ENCODE results near the gene LILRB2.

LILRB2 gene

DNA sequence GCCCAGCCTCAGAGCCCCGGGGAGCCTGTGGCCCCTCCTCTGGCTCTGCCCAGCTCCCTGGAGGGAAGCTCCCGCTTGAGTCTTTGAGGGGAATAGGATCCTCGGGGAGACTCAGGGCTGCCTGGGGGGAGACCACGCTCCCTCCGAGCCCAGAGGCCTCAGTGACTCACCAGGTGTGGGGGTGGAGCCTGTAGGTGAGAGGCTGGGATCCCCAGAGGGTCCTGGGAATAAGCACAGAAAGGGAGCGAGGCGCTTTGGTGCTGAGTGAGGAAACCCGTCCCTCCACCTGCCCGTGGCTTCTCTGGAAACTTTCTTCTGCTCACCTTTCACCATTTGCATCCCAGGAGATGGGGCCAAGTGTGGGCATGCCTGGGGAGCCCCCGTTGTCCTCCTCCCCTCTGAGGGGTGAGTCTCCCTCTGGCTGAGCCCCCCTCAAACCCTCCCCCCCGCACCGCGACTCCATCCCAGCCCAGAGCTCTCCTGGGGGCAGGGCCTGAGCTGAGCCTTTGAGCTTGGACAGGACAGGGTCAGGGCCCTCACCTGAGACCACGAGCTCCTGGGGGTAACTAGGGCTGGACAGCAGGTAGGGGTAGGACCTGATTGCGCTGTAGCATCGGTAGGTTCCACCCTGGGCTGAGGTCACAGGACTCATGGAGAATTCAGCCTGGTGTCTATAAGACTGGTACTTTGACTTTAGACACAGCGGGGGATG, 26.6 kb downstream of the LILRB2 start:
- 66% methylated on average over 16 of the region's 17 CpGs for WGBS
- Histone ChIP-seq H3K14ac (ENCODE audit: low read length in 2 of 2) (no peak overlapping the region), H4K8ac (ENCODE audit: low read length) (no peak overlapping the region)

DNA sequence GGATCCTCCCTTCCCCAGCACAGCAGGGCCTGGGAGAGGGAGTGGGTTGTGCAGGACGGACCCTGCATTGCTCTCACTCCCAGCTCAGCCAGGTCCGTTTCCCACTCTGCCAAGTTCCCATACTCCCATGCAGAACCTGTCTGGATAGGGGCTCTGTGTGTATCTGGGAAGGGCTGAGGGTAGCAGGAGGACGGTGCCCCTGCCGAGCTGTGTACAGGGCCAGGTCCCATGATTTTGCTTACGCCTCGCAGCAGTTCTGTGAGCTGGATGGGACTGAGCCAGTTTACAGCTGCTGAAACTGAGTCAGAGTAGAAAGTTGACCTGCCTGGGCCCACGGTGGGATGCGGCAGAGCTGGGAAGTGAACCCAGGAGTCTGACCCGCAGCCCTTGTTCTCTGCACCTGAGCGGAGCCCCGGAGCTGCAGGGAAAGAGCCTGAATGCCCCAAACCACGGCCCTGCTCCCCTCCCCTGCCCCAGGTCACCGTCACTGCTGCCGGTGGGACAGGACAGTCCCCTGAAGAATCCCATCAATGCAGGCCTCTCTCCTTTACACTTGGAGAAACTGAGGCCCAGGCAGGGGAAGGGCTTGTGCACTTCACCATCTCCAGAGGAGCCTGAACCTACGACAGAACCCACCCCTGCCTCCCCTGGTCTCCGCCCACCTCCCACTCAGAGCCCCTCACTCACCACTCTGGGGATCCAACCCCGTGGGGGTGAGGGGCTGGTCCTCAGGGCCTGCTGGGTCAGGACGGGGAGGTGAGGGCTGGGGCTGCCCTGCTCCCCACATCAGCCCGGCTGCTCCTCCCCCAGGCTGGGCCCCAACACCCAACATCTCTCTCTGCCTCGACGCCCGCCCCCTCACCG, 27.3 kb downstream of the LILRB2 start:
- H3K18ac ChIP-seq (ENCODE audit: low read depth in 1 of 2, low read length in 2 of 2) = no peak overlapping the region
- H2AK5ac ChIP-seq (ENCODE audit: low read length, severe bottlenecking) = no peak overlapping the region
- H3K9ac ChIP-seq (ENCODE audit: low read length) = no peak overlapping the region
- no peak overlapping the region for H3K4me3 ChIP-seq (ENCODE audit: insufficient read depth in 1 of 2, low read depth in 1 of 2, low read length in 2 of 2)
- peaks cover 21 to 54% of the 10 kb centered on the region in 2 experiments for H3K27me3 ChIP-seq (ENCODE audit: control insufficient read depth in 1 of 2, insufficient read depth in 1 of 2, low read length in 2 of 2)
- no peaks in the 10 kb centered on the region for H3K36me3 ChIP-seq (ENCODE audit: control insufficient read depth in 1 of 2, insufficient read depth in 2 of 2, low read depth in 1 of 2, low read length in 2 of 2)
- no peak overlapping the region for H2BK12ac ChIP-seq (ENCODE audit: low read length in 2 of 2)
- H3K79me1 ChIP-seq (replicated peaks; ENCODE audit: low read length, poor library complexity, severe bottlenecking) = no peaks in the 10 kb centered on the region
- no peak overlapping the region for H4K91ac ChIP-seq (ENCODE audit: low read length)
- DNase-seq = no peak
- no peak overlapping the region for H2BK5ac ChIP-seq (ENCODE audit: low read depth, low read length, poor library complexity, severe bottlenecking)
- no peak overlapping the region for H3K27ac ChIP-seq (ENCODE audit: low read length, poor library complexity, severe bottlenecking)
- H2BK120ac ChIP-seq (ENCODE audit: low read depth, low read length) = no peak overlapping the region
- H2BK15ac ChIP-seq (ENCODE audit: low read depth, poor library complexity, severe bottlenecking) = no peak overlapping the region
- H3K4ac ChIP-seq (ENCODE audit: low read depth in 1 of 2, low read length in 2 of 2) = no peak overlapping the region
- no peak overlapping the region for H3K14ac ChIP-seq (ENCODE audit: low read length in 2 of 2)
- H3K23ac ChIP-seq (ENCODE audit: low read length in 2 of 2) = no peak overlapping the region
- no peak overlapping the region for H2AFZ ChIP-seq (ENCODE audit: low read depth, low read length)
- no peak overlapping the region for H4K8ac ChIP-seq (ENCODE audit: low read length)
- WGBS = 83% methylated on average over 19 of the region's 23 CpGs
- H3K4me1 ChIP-seq (ENCODE audit: control insufficient read depth, insufficient read depth, low read depth, low read length) = no peaks in the 10 kb centered on the region
- H3K9me3 ChIP-seq (ENCODE audit: control insufficient read depth, low read length) = no peaks in the 10 kb centered on the region
- no peak overlapping the region for H3K4me2 ChIP-seq (ENCODE audit: low read length, poor library complexity, severe bottlenecking)

More for the DNA sequence above, 26.6 kb downstream of the LILRB2 start:
- no peak overlapping the region for H3K4me3 ChIP-seq (ENCODE audit: insufficient read depth in 1 of 2, low read depth in 1 of 2, low read length in 2 of 2)
- no peak overlapping the region for H3K18ac ChIP-seq (ENCODE audit: low read depth in 1 of 2, low read length in 2 of 2)
- no peak overlapping the region for H3K4me2 ChIP-seq (ENCODE audit: low read length, poor library complexity, severe bottlenecking)
- no peaks in the 10 kb centered on the region for H3K79me1 ChIP-seq (replicated peaks; ENCODE audit: low read length, poor library complexity, severe bottlenecking)
- no peak for DNase-seq
- H2AFZ ChIP-seq (ENCODE audit: low read depth, low read length) = no peak overlapping the region
- H3K27me3 ChIP-seq (ENCODE audit: control insufficient read depth in 1 of 2, insufficient read depth in 1 of 2, low read length in 2 of 2) = peaks cover 21 to 56% of the 10 kb centered on the region in 2 experiments
- no peak overlapping the region for H3K4ac ChIP-seq (ENCODE audit: low read depth in 1 of 2, low read length in 2 of 2)
- peak overlapping the region; percentile 50 for H2BK5ac ChIP-seq (ENCODE audit: low read depth, low read length, poor library complexity, severe bottlenecking)
- H2BK120ac ChIP-seq (ENCODE audit: low read depth, low read length) = no peak overlapping the region
- no peak overlapping the region for H3K27ac ChIP-seq (ENCODE audit: low read length, poor library complexity, severe bottlenecking)
- no peak overlapping the region for H3K23ac ChIP-seq (ENCODE audit: low read length in 2 of 2)
- no peak overlapping the region for H2BK12ac ChIP-seq (ENCODE audit: low read length in 2 of 2)
- no peaks in the 10 kb centered on the region for H3K4me1 ChIP-seq (ENCODE audit: control insufficient read depth, insufficient read depth, low read depth, low read length)
- no peaks in the 10 kb centered on the region for H3K9me3 ChIP-seq (ENCODE audit: control insufficient read depth, low read length)
- no peak overlapping the region for H4K91ac ChIP-seq (ENCODE audit: low read length)
- no peaks in the 10 kb centered on the region for H3K36me3 ChIP-seq (ENCODE audit: control insufficient read depth in 1 of 2, insufficient read depth in 2 of 2, low read depth in 1 of 2, low read length in 2 of 2)
- no peak overlapping the region for H2BK15ac ChIP-seq (ENCODE audit: low read depth, poor library complexity, severe bottlenecking)
- H3K9ac ChIP-seq (ENCODE audit: low read length) = no peak overlapping the region
- no peak overlapping the region for H2AK5ac ChIP-seq (ENCODE audit: low read length, severe bottlenecking)

DNA sequence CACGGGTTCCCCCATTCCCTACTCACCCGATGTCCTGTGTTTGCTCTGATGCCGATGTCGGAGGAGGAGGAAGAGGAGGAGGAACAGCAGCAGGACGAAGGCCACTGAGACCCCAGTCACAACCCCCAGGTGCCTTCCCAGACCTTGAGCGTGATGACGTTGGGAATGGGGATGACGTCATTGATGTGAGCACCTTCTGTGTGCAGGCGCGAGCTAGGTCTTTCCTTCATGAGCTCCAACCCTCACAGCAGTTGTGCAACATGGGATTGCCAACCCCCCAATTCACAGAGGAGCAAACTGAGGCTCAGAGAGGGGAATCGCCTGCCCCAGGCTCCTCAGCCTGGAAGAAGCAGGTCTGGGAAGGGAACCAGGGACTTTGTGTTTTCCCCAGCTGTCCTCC, 28.1 kb downstream of the LILRB2 start:
- Histone ChIP-seq H2AFZ (ENCODE audit: low read depth, low read length) (no peak overlapping the region), H3K27me3 (ENCODE audit: control insufficient read depth in 1 of 2, insufficient read depth in 1 of 2, low read length in 2 of 2) (peaks cover 26 to 54% of the 10 kb centered on the region in 2 experiments), H2BK12ac (ENCODE audit: low read length in 2 of 2) (no peak overlapping the region), H3K14ac (ENCODE audit: low read length in 2 of 2) (no peak overlapping the region), H3K9me3 (ENCODE audit: control insufficient read depth, low read length) (no peaks in the 10 kb centered on the region), H2BK120ac (ENCODE audit: low read depth, low read length) (no peak overlapping the region), H2AK5ac (ENCODE audit: low read length, severe bottlenecking) (no peak overlapping the region), H3K4me1 (ENCODE audit: control insufficient read depth, insufficient read depth, low read depth, low read length) (no peaks in the 10 kb centered on the region), H3K23ac (ENCODE audit: low read length in 2 of 2) (no peak overlapping the region), H4K8ac (ENCODE audit: low read length) (no peak overlapping the region), H2BK15ac (ENCODE audit: low read depth, poor library complexity, severe bottlenecking) (no peak overlapping the region), H2BK5ac (ENCODE audit: low read depth, low read length, poor library complexity, severe bottlenecking) (no peak overlapping the region), H3K9ac (ENCODE audit: low read length) (no peak overlapping the region), H4K91ac (ENCODE audit: low read length) (no peak overlapping the region), H3K4ac (ENCODE audit: low read depth in 1 of 2, low read length in 2 of 2) (no peak overlapping the region), H3K18ac (ENCODE audit: low read depth in 1 of 2, low read length in 2 of 2) (no peak overlapping the region), H3K4me2 (ENCODE audit: low read length, poor library complexity, severe bottlenecking) (no peak overlapping the region), H3K79me1 (replicated peaks; ENCODE audit: low read length, poor library complexity, severe bottlenecking) (no peaks in the 10 kb centered on the region), H3K36me3 (ENCODE audit: control insufficient read depth in 1 of 2, insufficient read depth in 2 of 2, low read depth in 1 of 2, low read length in 2 of 2) (no peaks in the 10 kb centered on the region), H3K27ac (ENCODE audit: low read length, poor library complexity, severe bottlenecking) (no peak overlapping the region), H3K4me3 (ENCODE audit: insufficient read depth in 1 of 2, low read depth in 1 of 2, low read length in 2 of 2) (no peak overlapping the region)
- 81% methylated on average over 11 of the region's 11 CpGs for WGBS
- no peak for DNase-seq

- H4K8ac ChIP-seq (ENCODE audit: low read length) = no peak overlapping the region
- 87% methylated on average over 8 of the region's 9 CpGs for WGBS
Observed at GRCh38 chr19:54252243-54252642, 28.7 kb downstream of the LILRB2 start.

More at GRCh38 chr19:54252243-54252642, 28.7 kb downstream of the LILRB2 start:
- no peak overlapping the region for H2BK5ac ChIP-seq (ENCODE audit: low read depth, low read length, poor library complexity, severe bottlenecking)
- H2AK5ac ChIP-seq (ENCODE audit: low read length, severe bottlenecking) = no peak overlapping the region
- H3K27ac ChIP-seq (ENCODE audit: low read length, poor library complexity, severe bottlenecking) = no peak overlapping the region
- H4K91ac ChIP-seq (ENCODE audit: low read length) = no peak overlapping the region
- no peak for DNase-seq
- H3K27me3 ChIP-seq (ENCODE audit: control insufficient read depth in 1 of 2, insufficient read depth in 1 of 2, low read length in 2 of 2) = peaks cover 20 to 48% of the 10 kb centered on the region in 2 experiments
- H3K4me1 ChIP-seq (ENCODE audit: control insufficient read depth, insufficient read depth, low read depth, low read length) = no peaks in the 10 kb centered on the region
- no peak overlapping the region for H2BK12ac ChIP-seq (ENCODE audit: low read length in 2 of 2)
- no peak overlapping the region for H3K4me2 ChIP-seq (ENCODE audit: low read length, poor library complexity, severe bottlenecking)
- peak overlapping the region in 1 of 2 experiments; percentile 3 for H3K4me3 ChIP-seq (ENCODE audit: insufficient read depth in 1 of 2, low read depth in 1 of 2, low read length in 2 of 2)
- H3K4ac ChIP-seq (ENCODE audit: low read depth in 1 of 2, low read length in 2 of 2) = no peak overlapping the region
- no peaks in the 10 kb centered on the region for H3K36me3 ChIP-seq (ENCODE audit: control insufficient read depth in 1 of 2, insufficient read depth in 2 of 2, low read depth in 1 of 2, low read length in 2 of 2)
- H3K9me3 ChIP-seq (ENCODE audit: control insufficient read depth, low read length) = no peaks in the 10 kb centered on the region
- H3K9ac ChIP-seq (ENCODE audit: low read length) = no peak overlapping the region
- H3K18ac ChIP-seq (ENCODE audit: low read depth in 1 of 2, low read length in 2 of 2) = no peak overlapping the region
- H3K14ac ChIP-seq (ENCODE audit: low read length in 2 of 2) = no peak overlapping the region
- no peaks in the 10 kb centered on the region for H3K79me1 ChIP-seq (replicated peaks; ENCODE audit: low read length, poor library complexity, severe bottlenecking)
- H2AFZ ChIP-seq (ENCODE audit: low read depth, low read length) = no peak overlapping the region
- H2BK15ac ChIP-seq (ENCODE audit: low read depth, poor library complexity, severe bottlenecking) = no peak overlapping the region
- no peak overlapping the region for H2BK120ac ChIP-seq (ENCODE audit: low read depth, low read length)
- H3K23ac ChIP-seq (ENCODE audit: low read length in 2 of 2) = no peak overlapping the region

Measured in mesenchymal stem cell (in vitro differentiated cells and primary cell).